Endometrium (tissue), 2 donors: ENCODE data around the gene TAGLN3.
A peak's percentile ranks its signal among the peaks of the same experiment; 100 is the strongest.

ENCODE experiments used
- FAIRE-seq: peaks from 2 replicates; lab custom pipeline; 2012; peaks lifted over from hg19 to GRCh38; lab: Jason Lieb, UNC
- donor health status: control.
- donor health status: control.

TAGLN3 gene

GRCh38 chr3:111998636-111999483 lies at the start of gene TAGLN3:
TAGLN3 (plus strand) TSS chr3:111998922; CDS start chr3:111999423, 501 bp downstream.
- FAIRE-seq: no peak

GRCh38 chr3:111949712-111950111 lies 49.0 kb upstream of the TAGLN3 start:
- FAIRE-seq: no peak

- FAIRE-seq: no peak
These were observed 47.7 kb upstream of the TAGLN3 start for GRCh38 chr3:111951032-111951431.

GRCh38 chr3:111952086-111952485 lies 46.6 kb upstream of the TAGLN3 start:
- no peak for FAIRE-seq

GRCh38 chr3:111952866-111953450 lies 45.8 kb upstream of the TAGLN3 start:
- FAIRE-seq: no peak

GRCh38 chr3:111954228-111954990 lies 44.3 kb upstream of the TAGLN3 start:
- FAIRE-seq: no peak

- no peak for FAIRE-seq
These were observed 42.8 kb upstream of the TAGLN3 start for GRCh38 chr3:111955876-111956275.

- FAIRE-seq: no peak
These were observed 42.3 kb upstream of the TAGLN3 start for GRCh38 chr3:111956449-111956848.

GRCh38 chr3:111956995-111957734 lies 41.6 kb upstream of the TAGLN3 start:
- no peak for FAIRE-seq

- no peak for FAIRE-seq
These were observed 37.1 kb upstream of the TAGLN3 start for GRCh38 chr3:111961461-111962164.

- no peak for FAIRE-seq
These were observed 35.3 kb upstream of the TAGLN3 start for GRCh38 chr3:111963424-111963823.

GRCh38 chr3:111965484-111965883 lies 33.2 kb upstream of the TAGLN3 start:
- no peak for FAIRE-seq

- no peak for FAIRE-seq
These were observed 31.7 kb upstream of the TAGLN3 start for GRCh38 chr3:111967068-111967467.

- peak; percentile 35 for FAIRE-seq
These were observed 31.0 kb upstream of the TAGLN3 start for GRCh38 chr3:111967651-111968274.

- no peak for FAIRE-seq
These were observed 30.2 kb upstream of the TAGLN3 start for GRCh38 chr3:111968319-111969054.

GRCh38 chr3:111970376-111970775 lies 28.3 kb upstream of the TAGLN3 start:
- no peak for FAIRE-seq

GRCh38 chr3:111971533-111972130 lies 27.1 kb upstream of the TAGLN3 start:
- FAIRE-seq: no peak

- FAIRE-seq: no peak
These were observed 25.8 kb upstream of the TAGLN3 start for GRCh38 chr3:111972891-111973290.

GRCh38 chr3:111975131-111975530 lies 23.6 kb upstream of the TAGLN3 start:
- FAIRE-seq: no peak

- FAIRE-seq: no peak
These were observed 22.5 kb upstream of the TAGLN3 start for GRCh38 chr3:111976254-111976653.
